HG02870 (cell line): ENCODE data around the gene PTAR1.

Experiments used
- ATAC-seq: cut with Tn5 transposase; IDR thresholded peaks from one replicate; pipeline ENCODE4 v1.9.1; 2021; ENCODE audit warnings: mild to moderate bottlenecking, moderate library complexity; ENCODE audit not compliant: unreplicated experiment

The PTAR1 gene

DNA sequence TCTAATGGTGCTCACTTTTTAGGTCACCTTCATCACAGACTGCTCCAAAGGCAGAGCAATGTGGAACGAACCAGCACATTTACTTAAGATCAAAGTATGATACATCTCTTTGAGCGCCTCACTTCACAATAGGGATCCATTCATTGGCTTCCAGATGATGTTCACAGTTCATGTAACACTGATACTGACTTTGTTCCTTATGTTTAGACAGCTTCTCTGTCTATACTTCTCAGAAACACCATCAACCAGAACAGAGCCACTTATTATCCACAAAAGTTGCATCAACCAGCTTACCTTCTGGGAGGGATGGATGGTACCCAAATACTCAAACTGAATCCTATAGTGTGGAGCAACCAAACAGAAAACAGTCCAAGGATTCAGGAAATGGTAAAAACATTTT is 4.6 kb downstream of the PTAR1 start:
- no peak for ATAC-seq

- ATAC-seq = no peak
Observed at GRCh38 chr9:69753830-69754229, 6.0 kb downstream of the PTAR1 start.

GRCh38 chr9:69750085-69750484 is 9.7 kb downstream of the PTAR1 start:
- no peak for ATAC-seq

DNA sequence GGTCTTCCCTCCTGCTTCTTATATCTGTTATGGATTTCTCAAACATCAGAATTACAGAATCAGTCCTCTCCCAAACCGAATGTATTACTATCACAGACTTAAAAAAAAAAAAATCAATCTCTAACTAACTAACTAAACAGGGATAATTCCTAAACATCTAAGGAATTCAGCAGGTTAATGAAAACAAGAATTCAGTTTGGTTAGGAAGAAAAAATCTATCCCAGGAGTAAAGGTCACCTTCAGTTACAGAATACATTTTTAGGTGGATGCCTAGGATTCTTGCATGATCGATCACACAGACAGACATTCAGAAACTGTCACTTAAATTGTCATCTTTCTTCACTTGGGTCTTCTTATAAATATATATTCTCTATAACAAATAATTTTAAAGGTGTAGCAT is 11.5 kb downstream of the PTAR1 start:
- no peak for ATAC-seq

DNA sequence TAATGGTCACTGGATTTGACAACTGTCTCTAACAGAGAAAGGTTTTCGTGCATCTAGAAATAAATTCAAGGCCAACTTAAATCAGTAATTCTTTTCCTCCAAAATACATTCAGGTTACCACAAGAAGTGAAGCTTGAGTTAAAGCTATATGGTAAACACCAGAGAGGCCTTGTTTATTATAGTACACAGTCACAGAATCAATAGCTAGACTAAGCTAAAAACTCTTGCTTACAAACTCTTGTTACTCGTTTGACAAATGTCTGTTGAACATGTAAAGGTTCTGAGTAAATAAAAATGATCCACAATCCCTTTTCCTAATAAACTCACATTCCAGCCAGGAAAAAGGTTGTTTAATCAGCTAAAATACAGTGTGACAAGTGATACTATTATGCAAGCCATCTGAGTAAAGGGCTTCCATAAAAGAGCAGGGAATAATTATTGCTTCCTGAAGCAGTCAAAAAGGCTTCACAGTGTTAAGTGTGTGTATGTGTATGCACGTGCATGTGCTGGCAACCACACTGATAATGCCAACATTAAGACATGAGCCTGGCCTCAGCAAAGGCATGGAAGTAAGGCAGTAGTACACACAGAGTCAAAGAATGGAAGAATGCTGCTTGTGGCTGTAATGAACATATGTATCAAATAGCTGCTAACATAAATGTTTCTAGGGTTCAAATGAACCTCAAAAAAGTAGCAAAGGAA is 12.8 kb downstream of the PTAR1 start:
- ATAC-seq = no peak

DNA sequence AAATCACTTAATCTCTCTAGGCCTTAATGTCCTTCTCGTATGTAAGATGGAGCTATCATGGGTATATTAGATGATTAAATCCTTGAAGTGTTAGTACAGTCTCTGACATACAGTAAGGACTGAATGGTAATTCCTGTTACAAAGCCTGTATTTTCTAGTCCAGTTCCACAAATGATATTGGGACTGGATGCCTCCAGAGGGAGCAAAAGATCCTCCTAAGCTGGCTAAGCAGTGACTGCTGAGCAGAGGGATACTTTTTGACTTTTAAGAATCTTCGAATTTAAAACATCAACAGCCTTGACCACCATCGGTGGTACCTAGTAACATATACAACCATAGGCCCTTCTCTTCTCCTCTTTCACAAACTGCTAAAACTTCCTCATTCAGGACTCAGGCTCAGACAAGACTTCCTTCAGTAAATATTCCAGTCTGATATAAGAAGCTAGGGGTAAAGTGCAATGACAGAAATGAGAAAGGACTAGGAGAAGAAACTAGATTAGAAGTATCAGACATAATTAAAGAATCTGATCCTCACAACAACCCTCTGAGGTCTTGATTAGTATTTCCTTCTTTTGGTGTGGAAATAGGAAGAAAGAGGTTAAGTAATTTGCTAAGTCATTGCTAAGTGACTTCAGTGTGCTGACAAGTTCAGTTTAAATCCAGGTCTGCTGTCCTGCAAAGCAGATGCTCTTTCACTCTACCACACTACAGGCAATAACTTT is 13.9 kb downstream of the PTAR1 start:
- ATAC-seq = no peak

DNA sequence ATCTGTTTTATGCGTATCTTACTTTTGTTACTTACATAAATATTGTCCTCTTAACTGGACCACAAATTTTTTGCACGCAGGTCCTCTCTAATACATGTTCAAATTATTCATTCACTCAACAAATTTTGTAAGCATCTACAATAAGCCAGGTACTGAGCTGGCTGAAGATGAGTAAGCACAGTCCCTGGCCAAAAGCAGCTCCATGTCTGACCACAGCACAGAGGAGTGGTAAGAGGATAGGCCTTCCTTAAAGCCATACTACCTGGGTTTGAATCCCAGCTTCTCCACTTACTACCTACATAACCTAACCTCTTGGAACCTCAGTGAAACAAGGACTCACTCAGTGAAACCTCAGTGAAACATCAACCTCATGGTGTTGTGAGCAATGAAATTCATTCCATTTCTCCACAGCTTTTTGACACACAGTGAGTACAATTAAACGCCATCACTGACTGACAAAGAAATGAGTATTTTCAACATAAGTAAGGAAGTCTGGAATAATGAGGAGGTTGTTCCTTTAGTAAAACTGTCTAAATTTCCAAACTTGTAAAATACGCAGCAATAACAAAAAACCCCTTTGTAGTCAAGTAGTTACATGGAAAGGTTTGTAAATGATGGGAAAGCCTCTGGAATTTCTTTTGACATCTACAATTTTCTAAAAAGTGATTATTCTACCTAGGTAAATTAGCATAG is 15.0 kb downstream of the PTAR1 start:
- no peak for ATAC-seq

- ATAC-seq = peak; percentile 54
Observed at GRCh38 chr9:69743930-69744329, 15.9 kb downstream of the PTAR1 start.

GRCh38 chr9:69740872-69741505 is 18.8 kb downstream of the PTAR1 start:
- no peak for ATAC-seq

GRCh38 chr9:69731348-69731747 is 28.5 kb downstream of the PTAR1 start:
- ATAC-seq = no peak

GRCh38 chr9:69719983-69720382 is 39.8 kb downstream of the PTAR1 start:
- ATAC-seq = no peak

GRCh38 chr9:69719367-69719766 is 40.4 kb downstream of the PTAR1 start:
- ATAC-seq = no peak

GRCh38 chr9:69718218-69718617 is 41.6 kb downstream of the PTAR1 start:
- no peak for ATAC-seq

DNA sequence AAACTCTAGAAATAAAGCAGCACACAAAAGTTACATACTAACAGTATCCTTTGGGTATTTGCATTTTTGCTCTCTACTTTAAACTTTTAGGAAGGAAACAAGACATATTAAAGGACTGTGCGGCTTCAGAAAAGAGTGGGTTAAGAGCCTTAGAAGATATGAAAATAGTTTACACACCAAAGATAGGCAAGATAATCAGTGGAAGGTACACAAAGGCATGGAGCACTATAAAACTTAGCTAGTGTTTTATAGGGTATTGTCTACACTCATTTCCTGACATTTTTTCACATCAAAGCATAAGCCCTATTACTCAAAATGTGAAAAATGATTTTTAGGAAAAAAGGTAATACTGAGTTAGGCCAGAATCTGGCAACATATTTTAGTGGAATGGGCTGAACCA is 44.0 kb downstream of the PTAR1 start:
- no peak for ATAC-seq

DNA sequence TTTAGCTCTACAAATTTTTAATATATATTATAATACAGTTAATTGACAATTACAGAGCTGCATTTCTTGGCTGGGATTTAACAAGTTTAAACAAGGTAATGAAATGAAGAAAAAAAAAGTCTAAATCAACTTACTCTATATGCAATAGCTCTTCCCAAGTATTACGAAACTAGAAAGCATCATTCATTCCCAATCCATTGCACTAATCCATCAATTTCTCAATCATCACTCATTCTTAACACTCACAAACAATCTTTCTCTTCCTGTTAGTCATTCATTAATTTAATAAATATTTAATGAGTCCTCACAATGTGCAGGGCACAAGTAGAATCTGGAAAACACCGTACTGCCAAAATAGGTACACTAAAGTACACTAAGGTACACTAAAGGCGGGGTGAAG is 44.7 kb downstream of the PTAR1 start:
- no peak for ATAC-seq

GRCh38 chr9:69697475-69697874 is 62.3 kb downstream of the PTAR1 start:
- no peak for ATAC-seq

DNA sequence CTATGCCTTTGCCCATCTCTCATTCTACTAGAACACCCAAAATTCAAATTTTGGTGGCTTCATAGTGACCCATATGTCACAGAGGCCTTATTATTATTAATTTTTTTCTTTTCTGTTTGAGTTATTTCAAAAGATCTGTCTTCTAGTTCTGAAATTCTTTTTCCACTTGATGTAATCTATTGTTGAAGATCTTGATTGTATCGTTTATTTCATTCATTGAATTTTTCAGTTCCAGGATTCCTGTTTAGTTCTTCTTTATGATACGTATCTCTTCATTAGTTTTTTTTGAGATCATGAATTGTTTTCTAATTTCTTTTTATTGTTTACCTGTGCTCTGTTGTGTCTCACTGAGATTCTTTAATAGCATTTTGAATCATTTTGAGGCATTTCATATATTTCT is 63.0 kb downstream of the PTAR1 start:
- ATAC-seq = no peak

GRCh38 chr9:69689991-69690538 is 69.7 kb downstream of the PTAR1 start:
- ATAC-seq = no peak

DNA sequence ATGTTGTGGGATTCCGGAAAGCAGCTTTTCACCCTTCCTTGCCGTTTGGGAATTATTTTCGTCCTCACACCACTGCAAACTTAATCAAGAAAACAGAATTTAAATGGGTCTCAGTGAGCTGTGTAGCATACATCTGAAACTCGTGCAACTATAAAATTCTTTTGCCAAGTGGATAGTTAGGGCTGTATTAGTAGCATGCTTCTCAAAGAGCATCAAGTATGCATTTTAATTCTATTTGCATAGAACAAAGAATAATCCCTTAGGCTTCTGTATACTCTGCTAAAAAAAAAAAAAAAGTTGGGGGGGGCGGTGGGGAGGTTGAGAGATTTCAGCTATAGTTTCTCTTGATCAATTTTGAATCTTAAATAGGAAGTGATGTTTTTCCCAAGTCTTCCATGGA is 75.9 kb downstream of the PTAR1 start:
- no peak for ATAC-seq

DNA sequence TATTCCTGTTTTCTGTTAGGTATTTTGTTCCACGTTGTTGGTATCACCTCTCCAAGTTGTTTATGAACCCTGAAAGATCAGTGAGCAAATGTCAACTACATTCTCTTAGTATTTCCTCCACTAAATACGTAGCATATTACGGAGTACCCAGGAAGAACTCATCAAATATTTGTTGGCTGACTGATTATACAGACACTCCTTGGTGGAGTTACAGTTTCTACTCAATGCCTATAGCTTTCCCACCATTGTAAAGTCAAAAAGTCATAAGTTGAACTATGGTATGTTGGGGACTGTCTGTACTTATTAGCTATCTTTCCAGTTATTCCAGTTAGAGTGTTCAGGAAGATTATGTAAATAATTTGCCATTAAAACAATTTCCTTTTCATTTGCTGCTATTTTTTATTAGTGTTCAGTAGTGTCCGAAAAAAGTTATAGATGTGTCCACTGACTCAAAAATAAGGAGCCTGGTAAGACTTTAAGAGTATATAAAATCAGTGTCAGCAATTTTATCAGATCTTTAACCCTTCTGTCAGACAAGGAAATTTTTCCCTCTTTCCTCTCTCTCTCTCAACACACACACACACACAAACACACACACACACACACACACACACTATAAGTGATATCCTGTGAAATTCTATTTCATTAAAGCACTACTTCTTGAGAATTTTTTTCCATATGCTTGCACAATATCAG is 80.8 kb downstream of the PTAR1 start:
- no peak for ATAC-seq

DNA sequence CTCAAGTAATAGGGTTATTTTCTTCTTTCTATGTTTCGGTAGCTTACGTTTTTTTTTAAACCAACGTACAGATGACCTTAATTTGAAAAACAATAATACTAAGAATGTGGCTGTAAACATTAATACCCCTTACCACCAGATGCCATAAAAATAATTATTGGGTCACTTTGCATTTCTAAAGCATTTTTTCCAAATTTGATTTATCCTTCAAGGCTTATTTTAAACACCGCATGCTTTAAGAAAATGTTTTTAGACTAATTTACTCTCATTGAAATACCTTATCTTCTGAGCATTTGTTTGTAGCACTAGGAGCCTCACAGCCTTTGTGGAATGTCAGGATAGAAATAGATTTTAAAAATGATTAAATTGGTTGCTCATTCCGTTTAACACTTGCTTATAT is 81.9 kb downstream of the PTAR1 start:
- ATAC-seq = no peak
